Suprapubic skin (tissue), 4 donors: ENCODE measurements around the gene TRMT2A. TPM values are rescaled to one million over a fixed set of nuclear protein-coding genes. Genes with fewer than 3 reads are reported as not detected.

Source experiments
- DNase-seq, 2 donors: peaks; one replicate each; pipeline ENCODE4 v3.0.0-alpha.2; 2019; ENCODE audit warnings: low spot score in 2 of 2
- H3K27ac ChIP-seq: fragments of 200-600 bp; sonication (generic); one replicate; pipeline ENCODE4 v1.5.1; 2019
- H3K27me3 ChIP-seq: fragments of 200-600 bp; sonication (generic); one replicate; pipeline ENCODE4 v1.5.1; 2019
- H3K36me3 ChIP-seq: fragments of 200-600 bp; sonication (generic); one replicate; pipeline ENCODE4 v1.5.1; 2019
- H3K4me1 ChIP-seq: fragments of 200-600 bp; sonication (generic); one replicate; pipeline ENCODE4 v1.5.1; 2019
- H3K4me3 ChIP-seq: fragments of 200-600 bp; sonication (generic); one replicate; pipeline ENCODE4 v1.5.1; 2019; ENCODE audit warnings: mild to moderate bottlenecking
- H3K9me3 ChIP-seq: fragments of 200-600 bp; sonication (generic); one replicate; pipeline ENCODE4 v1.5.1; 2019
- CTCF ChIP-seq, 2 donors: fragments of 200-600 bp in 1 of 2; fragments of 450-650 bp in 1 of 2; sonication (generic) in 1 of 2; IDR thresholded peaks; one replicate each; pipeline ENCODE4 v1.5.1; 2016 to 2019; ENCODE audit warnings: antibody characterized with exemption in 2 of 2, mild to moderate bottlenecking in 1 of 2, moderate library complexity in 1 of 2
- EP300 ChIP-seq: sonication (generic); formaldehyde crosslinking; IDR thresholded peaks from one replicate; pipeline ENCODE4 v1.6.1; 2017; ENCODE audit warnings: antibody characterized with exemption
- POLR2A ChIP-seq, 2 donors: fragments of 450-650 bp; IDR thresholded peaks; one replicate each; pipeline ENCODE4 v1.6.1; 2017; ENCODE audit warnings: antibody characterized with exemption in 2 of 2, mild to moderate bottlenecking in 2 of 2, moderate library complexity in 2 of 2
- POLR2AphosphoS5 ChIP-seq, 3 donors: sonication (generic); formaldehyde crosslinking; IDR thresholded peaks; one replicate each; pipeline ENCODE4 v1.6.1; 2017; ENCODE audit warnings: antibody characterized with exemption in 3 of 3
- WGBS: methylation state at CpG from one replicate; pipeline ENCODE4 v1.1.5; 2018; 5-methylcytosine and 5-hydroxymethylcytosine counted together
- total RNA-seq, 4 donors: library from RNA; depleted of rRNA; stranded (reverse); fragments of >200 nt; gene quantifications; one replicate each; pipeline ENCODE4 v1.1.0, GENCODE V29; 2016

Gene TRMT2A
- total RNA-seq, 4 donors from 2014 or later: 52.0 to 98.6 (median 55.7) TPM

- Histone ChIP-seq H3K36me3 (peaks cover 69% of the 10 kb centered on the region), H3K27me3 (no peaks in the 10 kb centered on the region), H3K27ac (no peak overlapping the region), H3K4me1 (peaks cover 22% of the 10 kb centered on the region), H3K9me3 (no peaks in the 10 kb centered on the region), H3K4me3 (no peak overlapping the region)
- WGBS: 93% methylated on average over 22 of the region's 22 CpGs
- TF ChIP-seq EP300: no peak
- TF ChIP-seq POLR2A (IDR thresholded peaks at IDR 0.05): no peak
- TF ChIP-seq POLR2AphosphoS5 (IDR thresholded peaks at IDR 0.05): no peak
- TF ChIP-seq CTCF (IDR thresholded peaks at IDR 0.05): no peak
- DNase-seq: no peak
Measured at GRCh38 chr22:20121856-20122415, 4.9 kb upstream of the TRMT2A start.

- Histone ChIP-seq H3K36me3 (peaks cover 62% of the 10 kb centered on the region), H3K4me3 (peak overlapping the region; percentile 83), H3K9me3 (no peaks in the 10 kb centered on the region), H3K4me1 (peaks cover 38% of the 10 kb centered on the region), H3K27me3 (no peaks in the 10 kb centered on the region), H3K27ac (peak overlapping the region; percentile 88)
- 17% methylated on average over 8 of the region's 8 CpGs for WGBS
- DNase-seq: no peak
- TF ChIP-seq EP300 (no peak), POLR2AphosphoS5 (IDR thresholded peaks at IDR 0.05) (no peak), POLR2A (IDR thresholded peaks at IDR 0.05) (no peak), CTCF (IDR thresholded peaks at IDR 0.05) (no peak)
Measured at GRCh38 chr22:20118300-20119020, 1.4 kb upstream of the TRMT2A start.

GRCh38 chr22:20117633-20118299 is 740 bp upstream of the TRMT2A start:
- Histone ChIP-seq H3K4me3 (peak overlapping the region; percentile 83), H3K27ac (peak overlapping the region; percentile 88), H3K4me1 (peaks cover 38% of the 10 kb centered on the region), H3K9me3 (no peaks in the 10 kb centered on the region), H3K36me3 (peaks cover 66% of the 10 kb centered on the region), H3K27me3 (no peaks in the 10 kb centered on the region)
- TF ChIP-seq CTCF (IDR thresholded peaks at IDR 0.05) (no peak), POLR2AphosphoS5 (IDR thresholded peaks at IDR 0.05) (no peak), POLR2A (IDR thresholded peaks at IDR 0.05) (no peak), EP300 (no peak)
- 1% methylated on average over 19 of the region's 66 CpGs for WGBS
- DNase-seq: no peak

- no peaks in the 10 kb centered on the region for H3K9me3 ChIP-seq
- no peaks in the 10 kb centered on the region for H3K27me3 ChIP-seq
- H3K36me3 ChIP-seq: peaks cover 68% of the 10 kb centered on the region
- TF ChIP-seq EP300: no peak
- TF ChIP-seq CTCF (IDR thresholded peaks at IDR 0.05): no peak
- TF ChIP-seq POLR2A (IDR thresholded peaks at IDR 0.05): no peak
- TF ChIP-seq POLR2AphosphoS5 (IDR thresholded peaks at IDR 0.05): no peak
- peaks cover 38% of the 10 kb centered on the region for H3K4me1 ChIP-seq
- peak overlapping the region; percentile 83 for H3K4me3 ChIP-seq
- WGBS: 2% methylated on average over 17 of the region's 27 CpGs
- peak overlapping the region; percentile 88 for H3K27ac ChIP-seq
- DNase-seq: no peak
Measured at GRCh38 chr22:20116376-20116950, 563 bp downstream of the TRMT2A start.
